GM19397 (cell line): ENCODE results near the gene NDRG4.

Experiments used
- ATAC-seq: cut with Tn5 transposase; IDR thresholded peaks from one replicate; pipeline ENCODE4 v1.9.1; 2021; ENCODE audit warnings: mild to moderate bottlenecking, moderate library complexity; ENCODE audit not compliant: unreplicated experiment

The NDRG4 gene

DNA sequence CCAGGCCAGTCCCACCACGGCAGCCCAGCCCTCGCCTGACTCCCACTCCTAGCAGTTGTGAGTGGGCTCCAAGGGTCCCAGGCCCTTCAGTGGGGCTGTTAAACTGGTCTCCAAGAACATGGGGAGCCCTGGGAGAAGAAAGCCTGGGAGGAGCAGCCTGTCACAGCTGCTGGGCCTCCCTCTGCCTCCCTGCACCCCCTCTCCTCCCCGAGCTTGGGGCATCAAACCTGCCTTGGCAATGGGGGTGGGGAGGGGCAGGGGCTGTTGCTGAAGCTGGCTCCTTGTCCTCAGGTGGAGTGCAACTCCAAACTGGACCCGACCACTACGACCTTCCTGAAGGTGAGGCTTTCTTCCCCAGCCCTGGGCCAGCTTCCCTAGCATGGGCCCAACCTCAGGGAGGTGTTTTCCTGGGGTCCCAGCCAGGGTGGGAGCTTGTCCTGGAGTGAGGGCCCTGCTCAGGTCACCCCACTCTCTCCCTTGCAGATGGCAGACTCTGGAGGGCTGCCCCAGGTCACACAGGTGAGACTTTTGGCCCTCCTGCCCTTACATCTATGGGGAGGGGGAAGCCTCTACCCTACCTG lies 8.8 kb downstream of the NDRG4 start:
- no peak for ATAC-seq

DNA sequence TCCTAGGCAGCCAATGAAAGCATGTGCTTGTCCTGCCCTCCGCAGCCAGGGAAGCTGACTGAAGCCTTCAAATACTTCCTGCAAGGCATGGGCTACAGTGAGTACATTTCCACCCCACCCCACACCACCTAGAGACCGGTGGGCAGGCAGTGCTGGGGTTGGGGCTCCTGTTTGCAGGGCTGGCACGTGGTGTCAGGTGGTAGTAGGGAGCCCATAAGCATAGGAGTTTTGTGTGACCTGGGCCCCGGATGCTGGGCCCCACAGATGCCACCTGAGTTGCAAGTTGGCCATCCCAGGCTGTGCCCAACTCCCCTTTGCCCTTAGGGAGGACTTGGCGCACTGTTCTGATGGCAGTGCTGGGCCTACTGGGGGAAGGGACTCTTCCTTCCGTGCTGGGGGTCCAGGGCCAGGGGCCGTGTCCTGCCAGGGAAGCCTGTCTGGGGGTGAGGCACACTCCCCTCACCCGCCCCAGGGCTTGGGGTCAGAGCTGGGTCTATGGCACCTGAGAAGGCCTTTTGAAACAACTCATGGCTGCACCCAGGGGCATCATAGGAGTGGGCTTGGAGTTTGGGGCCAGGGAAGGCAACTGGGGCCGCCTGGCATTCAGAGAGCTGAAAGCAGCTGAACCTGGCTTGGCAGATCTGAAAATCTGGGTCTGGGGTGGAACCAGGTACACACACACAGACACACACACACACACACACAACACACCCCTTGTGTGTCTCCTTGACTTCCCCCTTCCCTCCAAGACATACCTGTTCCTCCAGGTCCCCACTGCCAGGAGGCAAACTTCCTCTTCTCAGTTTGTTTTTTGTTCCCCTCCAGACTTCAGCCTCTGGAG lies 9.5 kb downstream of the NDRG4 start:
- no peak for ATAC-seq

DNA sequence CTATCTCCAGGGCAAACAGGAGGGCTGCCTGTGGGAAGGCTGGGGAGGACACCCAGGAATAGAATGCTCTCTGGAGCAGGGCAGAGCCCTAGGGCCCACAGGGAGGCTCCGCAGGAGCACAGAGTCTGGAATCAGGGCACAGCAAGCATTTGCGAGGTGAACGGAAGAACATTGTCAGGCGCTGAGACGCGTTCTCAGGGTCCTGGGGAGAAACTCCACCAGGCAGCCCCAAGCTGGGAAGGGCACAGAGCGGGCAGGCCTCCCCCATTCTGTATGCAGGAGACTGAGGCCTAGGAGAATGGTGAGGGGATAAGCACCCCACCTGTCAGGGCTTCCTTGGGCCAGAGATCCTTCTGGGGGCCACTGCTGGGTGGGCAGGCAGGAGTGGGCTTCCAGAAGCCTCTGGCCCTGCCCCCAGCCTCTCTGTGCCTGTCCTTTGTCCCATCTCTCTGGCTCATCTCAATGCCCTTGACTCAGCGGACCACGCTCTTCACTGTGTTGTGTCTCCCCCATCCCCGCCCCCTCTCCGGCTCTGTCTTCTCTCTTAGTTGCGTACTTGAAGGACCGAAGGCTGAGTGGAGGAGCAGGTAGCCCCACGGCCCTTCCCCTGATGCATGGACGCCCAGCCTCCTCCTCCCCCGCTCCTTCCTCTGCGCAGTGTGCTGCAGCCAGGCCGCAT lies 10.3 kb downstream of the NDRG4 start:
- ATAC-seq, result no peak

DNA sequence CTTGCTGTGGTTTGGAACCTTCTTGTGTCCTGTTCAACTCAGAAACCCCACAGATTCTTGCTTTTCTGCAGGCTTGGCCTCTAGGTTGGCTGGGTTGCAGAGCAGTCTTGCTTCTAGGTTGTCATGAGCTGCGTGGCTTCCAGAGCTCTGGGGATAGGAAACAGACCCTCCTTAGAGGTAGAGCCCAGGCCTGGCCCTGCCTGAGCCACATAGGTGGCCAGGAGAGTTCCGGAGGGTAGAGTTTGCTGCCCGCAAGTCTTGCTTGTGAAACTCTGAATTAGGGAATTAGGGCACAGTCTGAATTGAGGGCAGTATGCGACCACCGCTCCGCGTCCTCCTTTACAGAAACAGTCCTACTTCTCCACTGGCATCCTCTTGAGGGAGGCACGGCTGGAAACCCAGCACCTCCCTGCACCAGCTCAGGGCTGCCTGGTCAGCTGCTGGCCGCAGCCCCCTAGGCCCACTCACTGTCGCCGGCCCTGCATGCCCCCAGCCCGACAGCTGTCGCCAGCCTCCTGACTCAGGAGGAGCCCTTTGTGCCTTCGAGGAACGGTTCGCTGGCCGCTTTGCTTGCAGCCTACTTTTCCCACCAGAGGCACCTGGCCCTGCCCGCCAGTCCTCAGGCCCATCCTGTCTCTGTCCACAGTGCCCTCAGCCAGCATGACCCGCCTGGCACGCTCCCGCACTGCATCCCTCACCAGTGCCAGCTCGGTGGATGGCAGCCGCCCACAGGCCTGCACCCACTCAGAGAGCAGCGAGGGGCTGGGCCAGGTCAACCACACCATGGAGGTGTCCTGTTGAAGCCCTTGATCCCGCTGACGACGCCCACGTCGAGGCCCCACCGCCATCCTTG lies 11.1 kb downstream of the NDRG4 start:
- ATAC-seq, result no peak

DNA sequence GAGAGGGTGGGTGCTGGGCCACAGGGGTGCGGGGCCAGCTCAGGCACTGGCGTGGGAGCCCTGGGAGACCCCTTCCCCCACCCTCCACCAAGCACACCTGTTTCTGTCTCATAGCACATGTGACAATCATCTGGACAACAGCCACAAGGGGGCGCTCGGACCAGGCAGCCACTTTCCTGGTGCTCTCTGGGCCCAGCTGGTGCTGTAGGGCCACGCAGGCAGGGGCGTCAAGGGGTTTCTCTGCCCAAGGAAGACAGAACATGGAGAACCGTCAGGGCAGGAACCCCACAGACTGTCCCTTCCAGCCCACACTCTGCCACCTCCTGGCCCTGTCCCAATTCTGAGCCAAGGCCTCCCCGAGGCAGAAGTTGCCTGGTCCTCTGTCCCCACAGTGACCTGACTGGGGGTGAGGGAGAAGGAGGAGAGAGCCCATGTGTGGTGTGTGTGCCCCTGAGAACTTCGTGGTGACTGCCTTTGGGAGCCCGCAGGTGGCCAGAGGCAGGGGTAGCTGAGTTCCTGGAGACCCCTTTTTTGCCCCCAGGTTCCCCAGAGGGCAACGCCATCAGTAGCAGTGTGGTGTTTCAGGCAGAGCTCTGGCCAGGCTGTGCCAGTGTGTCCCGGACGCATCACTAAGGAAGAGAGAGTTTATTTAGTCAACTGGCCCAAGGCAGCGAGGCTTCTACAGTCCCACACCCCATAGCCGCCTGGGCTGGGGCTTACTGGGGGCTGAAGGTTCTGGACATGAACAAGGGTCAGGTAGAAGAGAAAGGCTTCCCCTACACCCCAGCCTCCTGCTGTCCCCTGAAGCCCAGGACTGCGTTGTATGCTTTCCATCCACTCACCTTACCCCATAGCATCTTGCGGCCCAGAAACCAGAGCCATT lies 12.2 kb downstream of the NDRG4 start:
- ATAC-seq, result peak; percentile 35

DNA sequence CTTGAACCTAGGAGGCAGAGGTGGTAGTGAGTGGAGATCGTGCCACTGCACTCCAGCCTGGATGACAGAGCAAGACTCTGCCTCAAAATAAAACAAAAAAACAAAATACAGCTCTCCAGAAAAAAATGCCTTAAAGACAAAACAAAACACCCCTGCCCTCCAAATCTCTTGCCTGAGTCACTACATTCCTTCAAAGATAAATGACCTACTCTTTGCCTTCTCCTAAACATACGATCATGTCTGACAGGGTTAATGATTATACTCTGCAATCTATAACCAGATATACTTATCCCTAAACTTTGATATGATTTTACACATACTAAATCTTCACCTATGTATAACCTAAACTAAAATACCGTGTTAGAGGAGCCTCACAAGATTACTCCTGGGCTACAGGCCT lies 13.9 kb downstream of the NDRG4 start:
- no peak for ATAC-seq

DNA sequence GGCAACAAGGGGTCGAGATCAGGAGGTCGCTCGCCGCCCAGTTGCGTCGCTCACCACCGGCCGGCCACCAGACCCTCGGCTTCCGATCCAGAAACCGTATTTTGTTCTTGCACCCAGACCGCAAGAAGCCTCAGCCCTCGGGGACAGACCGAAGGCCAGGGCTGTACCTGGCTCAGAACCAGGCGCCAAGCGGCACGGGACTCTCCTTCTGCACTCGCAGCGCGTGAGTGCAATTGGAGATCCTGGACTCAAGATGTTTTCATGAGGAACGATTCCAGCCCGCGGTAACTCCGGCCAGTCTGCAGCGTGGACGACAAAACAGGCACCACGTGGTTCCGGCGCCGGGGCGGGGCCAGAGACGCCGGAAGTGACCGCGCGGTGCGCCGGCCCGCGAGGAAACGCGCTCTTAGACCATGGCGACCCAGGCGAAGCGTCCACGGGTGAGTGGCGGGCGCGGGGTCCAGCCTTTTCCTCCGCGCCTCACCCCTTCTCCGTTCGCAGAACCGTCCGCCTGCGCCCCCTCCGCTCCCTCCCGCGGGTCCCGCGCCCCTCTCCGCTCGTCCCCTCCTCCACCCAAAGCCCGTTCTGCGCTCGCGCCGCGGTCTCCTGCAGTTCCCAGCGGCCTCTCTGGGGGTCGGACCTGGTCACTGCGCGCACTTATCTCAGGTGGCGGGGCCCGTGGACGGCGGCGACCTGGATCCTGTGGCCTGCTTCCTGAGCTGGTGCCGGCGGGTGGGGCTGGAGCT lies 15.4 kb downstream of the NDRG4 start, which contains the start of gene SETD6:
SETD6 (plus strand) TSS at position 393 of the 746 bp plus-strand sequence; CDS start at position 414, 21 bp downstream.
- peak; percentile 72 for ATAC-seq

DNA sequence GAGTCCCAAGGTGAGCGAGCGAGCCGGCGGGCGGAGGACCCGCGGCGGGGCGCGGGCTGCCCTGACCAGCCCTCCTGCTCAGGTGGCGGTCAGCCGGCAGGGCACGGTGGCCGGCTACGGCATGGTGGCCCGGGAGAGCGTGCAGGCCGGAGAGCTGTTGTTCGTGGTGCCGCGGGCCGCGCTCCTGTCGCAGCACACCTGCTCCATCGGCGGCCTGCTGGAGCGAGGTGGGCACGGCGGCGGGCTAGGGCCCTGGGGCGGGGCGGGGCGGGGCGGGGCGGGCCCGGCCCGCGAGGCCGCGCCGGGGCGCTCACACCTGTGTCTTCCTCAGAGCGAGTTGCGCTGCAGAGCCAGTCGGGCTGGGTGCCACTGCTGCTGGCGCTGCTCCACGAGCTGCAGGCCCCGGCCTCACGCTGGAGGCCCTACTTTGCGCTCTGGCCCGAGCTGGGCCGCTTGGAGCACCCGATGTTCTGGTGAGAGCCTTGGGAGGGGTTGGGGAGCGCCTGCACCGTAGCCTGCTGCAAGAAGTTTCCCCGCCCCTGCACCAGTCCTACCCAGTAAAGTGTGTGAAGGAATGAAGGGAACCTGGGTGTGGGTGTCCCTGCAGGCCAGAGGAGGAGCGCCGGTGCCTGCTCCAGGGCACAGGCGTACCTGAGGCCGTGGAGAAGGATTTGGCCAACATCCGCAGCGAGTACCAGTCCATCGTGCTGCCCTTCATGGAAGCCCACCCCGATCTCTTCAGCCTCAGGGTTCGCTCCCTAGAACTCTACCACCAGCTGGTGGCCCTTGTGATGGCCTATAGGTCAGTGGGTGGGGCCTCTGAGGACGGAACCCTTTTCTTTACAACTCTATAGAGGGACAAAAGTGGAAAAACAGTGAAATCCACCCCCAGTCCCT lies 16.2 kb downstream of the NDRG4 start:
- peak; percentile 27 for ATAC-seq

DNA sequence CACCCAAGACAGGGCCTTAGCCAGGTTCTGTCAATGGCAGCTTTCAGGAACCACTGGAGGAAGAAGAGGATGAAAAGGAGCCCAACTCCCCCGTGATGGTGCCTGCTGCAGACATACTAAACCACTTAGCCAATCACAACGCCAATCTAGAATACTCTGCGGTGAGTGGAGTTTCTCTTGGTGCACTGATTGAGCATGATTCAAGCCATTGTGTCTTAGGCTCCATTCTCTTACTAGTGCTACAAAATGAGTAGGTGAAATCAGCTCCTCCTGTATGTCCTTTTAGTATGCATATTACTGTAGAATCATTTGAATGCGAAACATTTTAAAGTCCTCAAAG lies 16.8 kb downstream of the NDRG4 start:
- no peak for ATAC-seq

DNA sequence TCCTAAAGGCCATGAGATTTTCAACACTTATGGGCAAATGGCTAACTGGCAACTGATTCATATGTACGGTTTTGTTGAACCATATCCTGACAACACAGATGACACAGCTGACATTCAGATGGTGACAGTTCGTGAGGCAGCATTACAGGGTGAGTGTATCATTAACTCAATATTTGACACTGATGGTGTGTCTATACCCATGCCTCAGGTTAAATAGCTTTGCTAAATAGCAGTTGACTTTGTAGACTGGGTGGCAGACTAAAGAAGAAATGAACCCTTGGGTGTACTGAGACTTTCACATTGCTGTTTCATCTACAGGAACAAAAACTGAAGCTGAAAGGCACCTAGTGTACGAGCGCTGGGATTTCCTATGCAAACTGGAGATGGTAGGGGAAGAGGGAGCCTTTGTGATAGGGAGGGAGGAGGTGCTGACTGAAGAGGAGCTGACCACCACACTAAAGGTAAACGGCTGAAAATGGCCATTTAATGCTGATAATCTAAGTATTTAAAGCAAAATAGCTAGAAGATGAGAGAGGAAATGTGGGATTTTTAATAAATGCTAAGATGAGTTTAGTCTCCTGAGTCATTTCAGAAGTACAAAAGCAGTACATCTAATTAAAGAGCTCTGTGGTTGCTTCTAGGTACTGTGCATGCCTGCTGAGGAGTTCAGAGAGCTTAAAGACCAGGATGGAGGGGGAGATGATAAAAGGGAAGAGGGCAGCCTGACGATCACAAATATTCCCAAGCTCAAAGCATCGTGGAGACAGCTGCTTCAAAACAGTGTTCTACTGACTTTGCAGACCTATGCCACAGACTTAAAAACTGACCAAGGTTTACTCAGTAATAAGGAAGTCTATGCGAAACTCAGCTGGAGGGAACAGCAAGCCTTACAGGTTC lies 18.4 kb downstream of the NDRG4 start:
- peak; percentile 36 for ATAC-seq

DNA sequence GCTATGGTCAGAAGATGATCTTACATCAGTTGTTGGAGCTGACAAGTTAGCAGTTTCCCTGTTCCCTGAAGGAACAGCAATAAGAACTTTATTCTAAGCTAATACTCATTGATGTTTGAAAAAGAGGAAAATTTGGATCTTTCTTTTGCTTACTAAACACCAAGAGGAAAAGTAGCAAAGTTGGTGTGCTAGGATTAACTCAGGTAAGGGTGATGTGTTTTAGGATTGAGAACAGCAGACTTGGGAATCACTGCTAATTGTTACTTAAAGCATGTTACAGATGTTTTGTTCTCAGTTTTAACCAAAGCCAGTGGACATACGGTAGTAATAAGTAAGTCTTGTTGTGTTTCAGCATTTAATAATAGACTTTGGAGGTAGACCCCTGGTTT lies 19.0 kb downstream of the NDRG4 start:
- no peak for ATAC-seq

DNA sequence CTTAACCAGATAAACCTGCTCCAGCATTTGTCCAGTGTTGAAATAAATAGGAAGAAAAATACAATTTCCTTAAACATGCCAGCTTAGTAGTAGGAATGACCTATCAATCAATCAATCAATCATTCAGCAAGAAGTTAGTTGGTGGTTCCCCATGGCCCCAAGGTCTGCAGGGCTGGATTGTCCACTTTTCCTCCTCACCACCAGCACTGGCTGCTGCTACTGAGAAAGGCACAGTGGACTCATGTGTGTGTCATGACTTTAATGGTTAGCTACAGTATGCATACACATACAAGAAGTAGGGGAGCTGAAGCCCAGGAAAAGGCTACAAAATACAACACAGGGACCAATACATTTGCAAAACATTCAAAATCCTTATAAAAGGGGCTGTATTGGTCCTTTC lies 19.8 kb downstream of the NDRG4 start:
- no peak for ATAC-seq

DNA sequence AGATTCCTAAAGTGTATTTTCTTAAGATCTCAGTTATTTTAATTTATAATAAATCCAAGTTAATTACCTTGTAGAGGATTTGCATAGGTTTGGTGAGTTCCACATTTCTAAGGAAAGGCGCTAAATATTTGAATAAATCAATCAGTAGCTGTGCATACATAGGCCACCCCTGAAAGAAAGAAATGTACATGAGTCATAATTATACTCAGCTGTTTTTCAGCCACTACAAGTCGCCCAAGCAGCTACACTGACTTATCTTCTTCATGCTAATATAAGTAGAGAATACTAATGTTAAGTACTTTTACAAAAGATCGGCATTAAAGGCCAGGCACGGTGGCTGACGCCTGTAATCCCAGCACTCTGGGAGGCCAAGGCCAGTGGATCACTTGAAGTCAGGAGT lies 30.2 kb downstream of the NDRG4 start:
- ATAC-seq, result no peak

DNA sequence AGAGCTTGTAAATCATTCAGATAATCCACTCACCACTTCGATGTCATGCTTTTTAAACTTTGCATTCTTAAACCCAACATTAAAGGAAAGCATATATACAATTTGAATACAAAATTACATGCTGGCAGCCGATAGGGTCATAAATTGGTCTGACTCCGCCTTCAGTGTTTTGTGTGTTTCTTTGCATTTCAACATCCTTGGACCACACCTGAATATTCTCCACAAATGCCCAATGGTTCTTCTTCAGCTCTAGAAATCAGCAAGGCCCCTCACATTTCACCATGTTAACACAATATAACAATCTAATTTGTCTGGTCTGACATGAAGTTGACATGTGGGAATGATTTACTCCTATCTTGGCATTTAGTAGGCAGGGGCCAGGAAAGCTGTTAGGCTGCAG lies 32.5 kb downstream of the NDRG4 start:
- ATAC-seq, result no peak

DNA sequence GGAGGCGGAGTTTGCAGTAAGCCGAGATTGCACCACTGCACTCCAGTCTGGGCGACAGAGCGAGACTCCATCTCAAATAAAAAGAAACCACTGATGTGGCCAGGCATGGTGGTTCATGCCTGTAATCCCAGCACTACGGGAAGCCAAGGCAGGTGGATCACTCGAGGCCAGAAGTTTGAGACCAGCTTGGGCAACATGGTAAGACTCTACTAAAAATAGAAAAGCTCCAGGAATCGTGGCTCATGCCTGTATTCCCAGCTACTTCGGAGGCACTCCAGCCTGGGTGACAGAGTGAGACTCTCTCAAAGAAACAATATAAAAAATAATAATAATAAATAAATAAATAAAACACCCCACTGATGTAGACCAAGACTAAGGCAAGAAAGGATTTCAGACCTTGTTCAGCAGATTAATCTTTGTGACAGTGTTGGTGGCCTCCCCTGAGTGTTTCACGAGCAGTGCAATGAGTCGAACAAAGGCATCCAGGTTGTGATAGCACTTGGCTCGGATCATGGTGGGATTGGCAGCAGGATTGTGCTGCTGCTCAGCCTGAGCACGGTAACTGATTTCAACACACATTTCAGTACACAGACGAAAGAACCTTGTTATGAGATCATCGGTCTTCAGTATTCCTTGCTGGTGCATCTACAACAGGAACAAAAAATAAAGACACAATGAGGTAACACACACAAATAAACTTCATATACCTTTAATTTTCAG lies 34.0 kb downstream of the NDRG4 start:
- no peak for ATAC-seq

DNA sequence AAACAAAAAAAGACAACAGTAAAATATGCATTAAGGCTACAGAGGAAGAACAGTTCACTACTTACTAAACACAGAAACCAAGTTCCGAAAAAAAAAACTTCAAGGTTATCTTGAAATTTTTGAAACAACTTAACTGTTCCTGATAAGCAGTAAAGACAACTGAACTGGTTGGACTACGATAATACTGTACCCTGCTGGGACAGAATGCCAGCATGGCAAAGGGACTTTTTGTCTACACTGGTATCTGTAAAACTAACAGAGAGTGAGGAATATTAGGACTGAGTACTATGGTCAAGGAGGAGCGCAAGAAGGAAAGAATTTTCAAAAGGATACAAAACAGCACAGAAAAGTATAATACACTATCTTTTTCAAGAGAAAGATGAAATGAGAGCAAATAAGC lies 35.2 kb downstream of the NDRG4 start:
- ATAC-seq, result no peak

DNA sequence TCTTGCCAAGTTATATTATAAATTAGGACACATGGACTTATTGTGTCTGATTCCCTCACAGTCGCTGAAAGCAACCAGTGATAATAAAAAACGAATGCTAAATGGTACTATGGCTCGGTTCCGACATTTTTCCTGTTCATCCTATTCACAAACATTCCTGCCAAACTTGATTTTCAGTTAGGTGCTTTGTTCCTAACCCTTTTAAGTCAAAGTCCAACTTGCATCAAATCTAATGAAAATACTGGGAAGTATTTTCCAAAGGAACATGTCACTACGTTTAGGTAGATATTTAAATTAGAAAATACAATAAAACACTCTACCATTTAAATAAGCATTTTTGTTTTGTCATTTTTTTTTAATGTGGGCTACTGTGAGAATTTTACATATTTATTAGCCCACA lies 36.3 kb downstream of the NDRG4 start:
- ATAC-seq, result no peak
